ENCODE results near the gene RIN3. TPM values are rescaled to one million over a fixed set of nuclear protein-coding genes. Genes with fewer than 3 reads are reported as not detected.

The RIN3 gene
- total RNA-seq, 2 experiments from 2014 or later = 15.8 to 16.0 TPM

DNA sequence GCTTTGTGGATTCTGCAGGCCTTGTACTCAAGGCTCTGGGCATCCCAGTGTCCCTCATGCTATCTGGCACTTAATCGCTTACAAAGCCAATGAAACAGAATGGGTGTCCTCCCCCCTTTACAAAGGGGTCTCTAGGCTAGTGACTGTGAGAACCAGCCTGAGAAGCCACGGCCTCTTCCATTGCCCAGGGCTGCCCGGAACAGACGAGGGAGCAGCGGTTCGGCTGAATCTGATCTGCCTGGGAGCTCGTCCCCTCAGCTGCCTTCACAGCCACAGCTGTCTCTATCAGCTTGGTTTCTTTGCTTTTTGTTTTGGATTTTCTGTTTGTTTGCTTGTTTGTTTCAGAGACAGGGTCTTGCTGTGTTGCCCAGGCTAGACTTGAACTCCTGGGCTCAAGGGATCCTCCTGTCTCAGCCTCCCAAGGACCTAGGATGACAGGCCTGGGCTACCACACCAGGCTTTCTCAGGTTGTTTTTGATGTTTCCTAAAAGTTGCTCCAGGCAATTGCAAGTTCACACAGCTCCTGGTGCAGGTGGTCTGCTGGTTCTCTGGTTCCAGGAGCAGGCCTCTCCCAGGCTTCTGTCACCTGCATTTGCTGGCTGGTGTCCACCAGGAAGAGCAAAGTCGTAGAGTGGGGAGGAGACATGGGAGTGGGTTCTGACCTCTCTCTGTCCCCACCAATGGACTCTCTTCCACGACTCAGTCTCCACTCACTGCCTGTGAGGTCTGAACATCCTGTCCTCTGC, 10.9 kb upstream of the RIN3 start:
- Mint-ChIP-seq H3K4me3 (no peak overlapping the region), H3K9me3 (no peaks in the 10 kb centered on the region), H3K27ac (no peak overlapping the region), H3K36me3 (ENCODE audit: low read depth) (no peaks in the 10 kb centered on the region), H3K4me1 (ENCODE audit: low read depth) (peaks cover 4% of the 10 kb centered on the region), H3K27me3 (ENCODE audit: low read depth) (no peaks in the 10 kb centered on the region)
- DNase-seq = no peak
- intact Hi-C loops (cut with micrococcal nuclease) = no loop called here
- CTCF ChIA-PET = interaction anchor here (0.5 kb wide), 1 partner anchor 537 kb away, joined by 3 read pairs; no protein-coding TSS in a partner anchor

DNA sequence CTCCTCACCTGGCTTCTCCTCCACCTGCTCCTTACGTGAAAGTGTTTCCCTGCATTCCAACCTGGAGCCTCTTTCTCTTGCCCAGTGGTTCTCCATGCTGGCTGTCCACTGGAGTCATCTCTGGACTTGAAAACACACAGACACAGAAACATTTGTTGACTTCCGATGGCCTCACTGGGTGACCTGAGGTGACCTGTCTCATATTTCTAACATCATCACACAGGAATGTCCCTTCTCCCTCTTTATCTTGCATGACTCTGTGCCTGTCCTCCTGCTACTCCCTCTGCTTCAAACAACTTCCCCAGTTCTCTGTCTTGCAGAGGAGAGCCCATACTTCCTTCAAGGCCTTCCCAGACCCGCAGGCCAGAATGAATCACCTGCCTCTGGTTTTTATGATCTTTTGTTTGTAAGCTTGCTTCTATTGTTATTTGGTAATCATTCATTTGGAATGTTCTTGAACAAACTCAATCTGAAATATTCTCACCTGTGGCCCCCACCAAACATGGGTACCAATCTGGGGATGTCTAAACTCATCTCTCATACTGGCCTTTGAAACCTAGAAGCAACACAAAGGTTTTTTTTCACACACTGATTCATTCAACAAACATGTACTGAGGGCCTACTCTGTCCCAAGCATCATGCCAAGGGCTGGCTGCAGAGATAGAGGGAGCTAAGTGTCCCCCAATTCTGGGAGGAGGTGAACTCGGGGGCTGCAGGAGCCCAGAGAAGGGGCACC, 9.7 kb upstream of the RIN3 start:
- Mint-ChIP-seq H3K27ac (no peak overlapping the region), H3K4me1 (ENCODE audit: low read depth) (peaks cover 4% of the 10 kb centered on the region), H3K27me3 (ENCODE audit: low read depth) (no peaks in the 10 kb centered on the region), H3K4me3 (no peak overlapping the region), H3K36me3 (ENCODE audit: low read depth) (no peaks in the 10 kb centered on the region), H3K9me3 (no peaks in the 10 kb centered on the region)
- CTCF ChIA-PET = interaction anchor here (0.6 to 0.7 kb wide), 3 partner anchors 10 to 106 kb away, joined by 3 to 5 read pairs (median 3); no protein-coding TSS in a partner anchor
- no peak for DNase-seq
- intact Hi-C loops (cut with micrococcal nuclease) = no loop called here

DNA sequence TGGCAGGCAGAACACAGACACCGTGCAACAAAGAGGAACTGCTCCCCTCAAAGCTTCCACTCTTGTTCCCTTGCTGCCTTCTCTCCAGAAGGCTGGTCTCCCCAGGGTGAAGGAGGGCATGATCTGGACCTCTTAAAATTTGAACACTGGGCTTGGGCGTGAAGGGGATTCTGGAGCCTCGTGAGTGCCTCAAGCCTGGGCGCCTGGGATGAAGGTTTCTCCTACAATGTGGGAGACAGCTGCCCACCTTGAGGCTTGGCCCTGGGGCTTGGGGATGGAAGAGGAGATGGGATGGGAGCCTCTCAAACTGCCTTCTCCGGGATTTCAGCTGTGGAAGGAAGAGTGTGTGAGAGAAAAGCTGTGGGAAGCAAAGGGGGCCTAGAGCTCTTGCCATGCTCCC, 7.8 kb upstream of the RIN3 start:
- Mint-ChIP-seq H3K4me3 (no peak overlapping the region), H3K27me3 (ENCODE audit: low read depth) (no peaks in the 10 kb centered on the region), H3K27ac (no peak overlapping the region), H3K9me3 (no peaks in the 10 kb centered on the region), H3K36me3 (ENCODE audit: low read depth) (no peaks in the 10 kb centered on the region), H3K4me1 (ENCODE audit: low read depth) (peaks cover 4% of the 10 kb centered on the region)
- intact Hi-C loops (cut with micrococcal nuclease) = no loop called here
- no peak for DNase-seq
- CTCF ChIA-PET = interaction anchor here (0.7 kb wide), 1 partner anchor 16 kb away, joined by 3 read pairs; no protein-coding TSS in a partner anchor

DNA sequence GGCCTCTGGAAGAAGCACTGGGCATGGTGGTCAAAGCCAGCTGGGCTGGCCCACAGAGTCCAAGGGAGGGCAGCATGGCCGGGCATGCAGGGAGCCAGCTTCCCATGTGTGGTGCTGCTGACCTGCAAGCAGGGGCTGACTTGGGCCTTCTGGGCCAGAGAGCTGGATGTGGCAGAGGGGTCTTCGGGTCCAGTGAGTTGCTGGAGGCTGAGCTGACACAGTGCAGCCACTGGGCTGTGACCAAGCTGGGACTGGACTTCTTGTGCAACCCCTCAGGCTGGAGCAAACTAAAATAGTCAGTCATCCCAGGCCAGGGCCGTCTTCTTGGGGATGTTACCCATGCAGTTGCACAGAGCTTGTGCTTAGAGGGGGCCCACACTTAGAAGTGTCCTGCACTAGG, 7.3 kb upstream of the RIN3 start:
- Mint-ChIP-seq H3K4me3 (no peak overlapping the region), H3K9me3 (no peaks in the 10 kb centered on the region), H3K4me1 (ENCODE audit: low read depth) (peaks cover 4% of the 10 kb centered on the region), H3K36me3 (ENCODE audit: low read depth) (no peaks in the 10 kb centered on the region), H3K27me3 (ENCODE audit: low read depth) (no peaks in the 10 kb centered on the region), H3K27ac (no peak overlapping the region)
- intact Hi-C loops (cut with micrococcal nuclease) = no loop called here
- CTCF ChIA-PET = interaction anchor here (0.6 to 0.7 kb wide), 2 partner anchors 11 to 16 kb away, joined by 3 read pairs; no protein-coding TSS in a partner anchor
- DNase-seq = no peak

DNA sequence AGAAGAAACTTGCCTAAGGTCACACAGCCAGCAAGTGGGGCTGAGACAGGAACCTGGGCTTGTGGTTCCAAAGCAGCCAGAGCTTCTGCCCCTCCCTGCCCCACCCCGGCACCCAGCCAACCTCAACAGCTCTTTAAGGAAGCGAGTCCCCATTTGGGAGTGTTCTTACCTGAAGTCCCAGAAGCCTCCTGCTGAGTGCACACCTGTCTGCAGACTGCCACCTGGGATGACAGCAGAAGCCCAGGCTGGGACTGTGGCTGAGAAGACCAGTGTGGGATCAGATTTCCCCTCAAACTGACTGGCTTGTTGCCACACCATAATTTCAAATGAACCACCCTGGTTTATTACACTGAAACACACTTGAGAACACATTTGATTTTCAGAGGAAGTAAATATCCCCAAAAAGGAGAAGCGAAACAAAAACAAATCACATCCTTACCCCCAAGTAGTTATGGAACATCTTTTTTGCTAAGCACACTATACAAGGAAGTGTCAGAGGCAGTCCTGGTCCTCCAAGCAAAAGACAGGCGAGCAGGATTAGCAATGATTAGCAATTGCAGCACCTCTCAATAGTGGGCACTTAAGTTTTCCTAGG, 6.3 kb upstream of the RIN3 start:
- H3K36me3 Mint-ChIP-seq (ENCODE audit: low read depth) = no peaks in the 10 kb centered on the region
- H3K27me3 Mint-ChIP-seq (ENCODE audit: low read depth) = no peaks in the 10 kb centered on the region
- CTCF ChIA-PET = no interaction called here
- intact Hi-C loops (cut with micrococcal nuclease) = no loop called here
- no peaks in the 10 kb centered on the region for H3K9me3 Mint-ChIP-seq
- DNase-seq = no peak
- H3K27ac Mint-ChIP-seq = no peak overlapping the region
- peaks cover 4% of the 10 kb centered on the region for H3K4me1 Mint-ChIP-seq (ENCODE audit: low read depth)
- H3K4me3 Mint-ChIP-seq = no peak overlapping the region

DNA sequence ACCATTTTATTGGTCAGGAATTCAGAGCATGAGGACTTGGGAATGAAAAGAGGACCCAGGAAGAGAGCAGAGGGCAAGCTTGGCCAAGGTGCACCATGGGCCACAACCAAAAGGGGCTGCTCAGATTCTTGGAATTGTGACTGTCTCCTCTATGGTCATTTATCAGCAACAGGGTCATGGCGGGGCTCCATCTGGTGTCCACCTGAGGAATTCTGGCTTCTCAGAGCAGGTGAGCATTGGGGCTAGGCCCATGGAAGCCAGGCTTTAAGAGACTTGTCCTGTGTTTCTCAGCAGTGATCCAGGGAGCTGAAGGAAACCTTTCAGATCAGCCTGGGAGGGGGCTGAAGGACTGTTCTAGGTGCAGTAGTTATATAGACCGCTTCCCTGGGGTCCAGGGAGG, 2.6 kb upstream of the RIN3 start:
- H3K36me3 Mint-ChIP-seq (ENCODE audit: low read depth) = no peaks in the 10 kb centered on the region
- CTCF ChIA-PET = interaction anchor here (0.6 kb wide), 1 partner anchor 192 kb away, joined by 3 read pairs; no protein-coding TSS in a partner anchor
- no peak for DNase-seq
- H3K27ac Mint-ChIP-seq = no peak overlapping the region
- H3K9me3 Mint-ChIP-seq = no peaks in the 10 kb centered on the region
- H3K27me3 Mint-ChIP-seq (ENCODE audit: low read depth) = no peaks in the 10 kb centered on the region
- peaks cover 9% of the 10 kb centered on the region for H3K4me1 Mint-ChIP-seq (ENCODE audit: low read depth)
- intact Hi-C loops (cut with micrococcal nuclease) = no loop called here
- no peak overlapping the region for H3K4me3 Mint-ChIP-seq

DNA sequence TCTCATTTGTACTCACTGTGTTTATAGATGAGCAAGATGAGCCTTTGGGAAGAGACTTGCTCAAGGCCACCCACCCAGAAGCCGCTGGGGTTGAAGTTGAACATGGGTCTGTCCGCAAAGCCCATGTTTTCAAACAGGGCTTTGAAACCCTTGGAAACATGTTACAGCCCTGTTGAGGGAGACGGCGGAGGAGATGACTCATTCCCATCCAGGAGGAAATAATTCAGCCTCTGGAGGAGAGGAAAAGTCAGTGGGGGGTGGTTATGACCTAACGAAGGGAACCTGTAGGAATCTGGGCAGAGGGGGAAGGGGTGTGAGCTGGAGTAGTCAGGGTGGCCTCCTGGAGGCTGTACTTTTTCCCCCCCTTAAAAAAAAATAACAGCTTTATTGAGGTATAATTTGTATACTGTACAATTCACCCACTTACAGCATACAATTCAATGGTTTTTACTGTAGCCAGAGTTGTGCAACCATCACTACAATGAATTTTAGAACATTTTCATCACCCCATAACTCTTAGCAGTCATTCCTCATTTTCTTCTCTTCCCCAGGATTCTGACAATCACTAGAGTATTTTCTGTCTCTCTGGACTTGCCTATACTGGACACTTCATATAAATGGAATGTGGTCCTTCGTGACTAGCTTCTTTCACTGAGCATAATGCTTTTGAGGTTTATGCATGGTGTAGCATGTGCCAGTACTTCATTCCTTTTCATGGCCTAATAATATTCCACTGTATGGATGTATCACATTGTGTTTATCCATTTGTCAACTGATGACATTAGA, 1.9 kb upstream of the RIN3 start:
- H3K36me3 Mint-ChIP-seq (ENCODE audit: low read depth) = no peaks in the 10 kb centered on the region
- no peaks in the 10 kb centered on the region for H3K9me3 Mint-ChIP-seq
- H3K4me3 Mint-ChIP-seq = no peak overlapping the region
- CTCF ChIA-PET = no interaction called here
- no peaks in the 10 kb centered on the region for H3K27me3 Mint-ChIP-seq (ENCODE audit: low read depth)
- no peak overlapping the region for H3K27ac Mint-ChIP-seq
- peaks cover 13% of the 10 kb centered on the region for H3K4me1 Mint-ChIP-seq (ENCODE audit: low read depth)
- intact Hi-C loops (cut with micrococcal nuclease) = loop anchor here (2.0 kb wide), 1 partner anchor 19 kb away; no protein-coding TSS in a partner anchor
- DNase-seq = no peak

DNA sequence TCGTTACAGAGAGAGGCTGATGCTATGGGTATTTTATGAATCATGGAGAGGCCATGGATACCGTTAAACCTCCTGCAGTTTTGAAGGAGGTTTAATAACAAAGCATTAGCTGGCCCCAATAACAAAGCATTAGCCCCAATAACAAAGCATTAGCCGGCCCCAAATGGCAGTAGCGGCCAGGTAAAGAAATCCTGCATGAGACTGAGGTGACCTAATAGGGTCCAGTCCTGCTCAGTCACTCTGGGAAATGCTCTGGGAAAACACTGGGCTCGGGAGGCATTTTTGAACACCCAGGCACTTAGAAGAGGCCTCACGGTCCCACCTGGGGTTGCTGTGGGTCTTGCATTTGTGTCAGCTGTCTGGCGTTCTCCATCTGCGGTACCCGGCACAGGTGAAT, 776 bp upstream of the RIN3 start:
- intact Hi-C loops (cut with micrococcal nuclease) = loop anchor here (2.0 kb wide), 1 partner anchor 18 kb away; no protein-coding TSS in a partner anchor
- H3K27me3 Mint-ChIP-seq (ENCODE audit: low read depth) = no peaks in the 10 kb centered on the region
- no peaks in the 10 kb centered on the region for H3K36me3 Mint-ChIP-seq (ENCODE audit: low read depth)
- H3K4me3 Mint-ChIP-seq = peak overlapping the region; percentile 48
- CTCF ChIA-PET = interaction anchor here (0.6 to 1.0 kb wide), 3 partner anchors 88 to 361 kb away, joined by 3 to 4 read pairs (median 3); no protein-coding TSS in a partner anchor
- no peak overlapping the region for H3K27ac Mint-ChIP-seq
- no peak for DNase-seq
- peaks cover 16% of the 10 kb centered on the region for H3K4me1 Mint-ChIP-seq (ENCODE audit: low read depth)
- H3K9me3 Mint-ChIP-seq = no peaks in the 10 kb centered on the region

DNA sequence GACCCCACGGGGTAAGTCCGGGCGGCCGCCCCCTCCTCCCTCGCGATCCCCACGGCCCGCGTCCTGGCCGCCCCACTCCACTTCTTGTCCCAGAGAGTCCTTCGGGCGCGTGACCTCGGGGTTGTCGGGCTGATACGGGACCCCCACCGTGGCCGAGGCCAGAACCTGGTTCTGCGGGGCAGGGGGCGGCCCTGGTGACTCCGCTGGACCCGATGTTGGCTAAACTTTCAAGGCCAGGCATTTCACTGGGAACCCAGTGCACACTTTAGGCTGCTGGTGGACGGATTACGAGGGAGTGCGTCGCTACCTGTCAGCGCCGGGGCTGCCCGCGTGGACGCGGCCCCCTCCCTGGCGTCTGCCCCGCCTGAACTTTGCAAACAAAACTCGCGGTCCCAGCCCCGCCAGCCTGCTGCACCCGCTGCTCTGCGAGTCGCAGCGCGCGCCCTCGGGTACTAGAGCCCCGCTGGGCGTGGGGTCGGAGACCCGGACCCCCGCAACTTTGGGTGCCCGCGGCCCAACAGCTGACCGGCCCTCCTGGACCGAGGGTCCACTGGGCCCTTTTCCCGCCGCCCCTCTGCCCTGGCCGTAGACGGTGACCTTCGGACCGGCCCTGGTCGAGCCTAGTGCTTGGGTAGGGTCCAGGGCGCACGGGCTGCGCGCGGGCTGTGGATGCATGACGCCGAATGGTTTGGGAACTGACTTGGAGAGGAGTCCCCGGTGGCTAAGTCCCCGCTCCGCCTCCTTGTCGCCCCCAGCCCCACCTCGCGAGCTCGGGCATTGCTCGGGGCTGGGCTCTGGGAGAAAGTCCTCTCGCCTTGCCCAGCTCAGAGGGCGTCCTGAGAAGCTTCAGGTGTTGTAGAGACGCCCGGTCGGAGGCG, 624 bp downstream of the RIN3 start:
- H3K4me1 Mint-ChIP-seq (ENCODE audit: low read depth) = peaks cover 26% of the 10 kb centered on the region
- intact Hi-C loops (cut with micrococcal nuclease) = loop anchor here (2.0 kb wide), 1 partner anchor 17 kb away; no protein-coding TSS in a partner anchor
- H3K27me3 Mint-ChIP-seq (ENCODE audit: low read depth) = no peaks in the 10 kb centered on the region
- peak overlapping the region; percentile 26 for H3K27ac Mint-ChIP-seq
- no peaks in the 10 kb centered on the region for H3K36me3 Mint-ChIP-seq (ENCODE audit: low read depth)
- DNase-seq = peak; percentile 31
- no peaks in the 10 kb centered on the region for H3K9me3 Mint-ChIP-seq
- peak overlapping the region; percentile 68 for H3K4me3 Mint-ChIP-seq
- CTCF ChIA-PET = interaction anchor here (1.4 kb wide), 1 partner anchor 13 kb away, joined by 3 read pairs; no protein-coding TSS in a partner anchor

DNA sequence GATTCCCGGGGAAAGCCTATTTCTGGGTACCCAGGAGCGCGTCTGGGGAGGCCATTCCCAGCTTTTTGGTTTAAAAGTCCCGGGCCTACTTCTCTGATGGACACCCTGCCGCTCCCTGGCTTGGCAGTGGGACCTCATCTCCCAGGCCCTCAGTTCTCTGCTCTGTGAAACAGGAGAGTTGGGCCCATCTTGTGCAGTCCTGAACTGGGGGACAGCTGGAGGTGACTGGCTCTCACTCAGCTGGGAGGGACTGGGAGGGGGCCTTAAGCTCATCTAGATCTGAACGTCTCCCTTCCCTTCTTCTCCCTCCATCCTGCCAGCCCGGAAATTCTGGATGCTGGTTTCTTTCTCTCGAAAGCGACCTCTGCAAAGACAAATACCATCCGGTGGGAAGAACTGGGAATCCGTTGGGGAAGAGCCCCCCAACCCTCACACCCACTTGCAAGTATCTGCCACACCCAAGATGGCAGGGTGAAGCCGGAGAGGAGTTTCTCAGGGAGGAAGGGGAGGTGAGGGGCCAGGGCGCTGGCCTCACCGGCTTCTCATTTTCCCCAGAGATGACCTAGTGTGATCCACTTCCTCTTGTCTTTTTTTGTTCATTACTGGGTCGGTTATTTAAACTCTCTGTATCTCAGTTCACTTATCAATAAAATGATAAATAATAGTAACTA, 1.4 kb downstream of the RIN3 start:
- DNase-seq = no peak
- peaks cover 28% of the 10 kb centered on the region for H3K4me1 Mint-ChIP-seq (ENCODE audit: low read depth)
- no peaks in the 10 kb centered on the region for H3K27me3 Mint-ChIP-seq (ENCODE audit: low read depth)
- H3K4me3 Mint-ChIP-seq = peak overlapping the region; percentile 68
- H3K27ac Mint-ChIP-seq = no peak overlapping the region
- no peaks in the 10 kb centered on the region for H3K9me3 Mint-ChIP-seq
- CTCF ChIA-PET = interaction anchor here (1.4 kb wide), 1 partner anchor 14 kb away, joined by 3 read pairs; no protein-coding TSS in a partner anchor
- H3K36me3 Mint-ChIP-seq (ENCODE audit: low read depth) = no peaks in the 10 kb centered on the region
- intact Hi-C loops (cut with micrococcal nuclease) = no loop called here

All from activated naive CD4-positive, alpha-beta T cell treated with anti-CD3 and anti-CD28 coated beads for 36 hours (primary cell).